Aorta (tissue), 5 donors: ENCODE measurements around the gene ZNF106. TPM values are rescaled to one million over a fixed set of nuclear protein-coding genes. Genes with fewer than 3 reads are reported as not detected.

ENCODE experiments used
- ATAC-seq: fragments of 200-7000 bp; cut with Tn5 transposase; one replicate; pipeline ENCODE4 v1.9.1; 2022; ENCODE audit warnings: moderate library complexity; ENCODE audit not compliant: low FRiP score
- DNase-seq, 2 donors: peaks; one replicate each; pipeline ENCODE4 v3.0.0-alpha.2; 2020
- H3K27ac ChIP-seq, 2 donors: one replicate each; pipeline ENCODE4 v1.5.1; 2013; ENCODE audit warnings: low read length in 2 of 2, mild to moderate bottlenecking in 2 of 2, moderate library complexity in 2 of 2, control low read depth in 1 of 2, inconsistent platforms in 1 of 2, low read depth in 1 of 2
- H3K27me3 ChIP-seq, 2 donors: one replicate each; pipeline ENCODE4 v1.6.1; 2013; ENCODE audit warnings: control low read depth in 1 of 2, low read length in 1 of 2, mild to moderate bottlenecking in 1 of 2, moderate library complexity in 1 of 2; ENCODE audit not compliant: insufficient read depth in 2 of 2, control insufficient read depth in 1 of 2
- H3K36me3 ChIP-seq, 2 donors: one replicate each; pipeline ENCODE4 v1.6.1; 2013; ENCODE audit warnings: control low read depth in 1 of 2, low read length in 1 of 2, mild to moderate bottlenecking in 1 of 2; ENCODE audit not compliant: insufficient read depth in 2 of 2, control insufficient read depth in 1 of 2
- H3K4me1 ChIP-seq, 2 donors: one replicate each; pipeline ENCODE4 v1.6.1; 2013; ENCODE audit warnings: low read length in 2 of 2, control low read depth in 1 of 2, mild to moderate bottlenecking in 1 of 2, moderate library complexity in 1 of 2; ENCODE audit not compliant: insufficient read depth in 2 of 2, control insufficient read depth in 1 of 2
- H3K4me3 ChIP-seq, 2 donors: one replicate each; pipeline ENCODE4 v1.5.1; 2013; ENCODE audit warnings: low read length in 2 of 2, control low read depth in 1 of 2, mild to moderate bottlenecking in 1 of 2
- H3K9me3 ChIP-seq: one replicate; pipeline ENCODE4 v1.6.1; 2013; ENCODE audit warnings: mild to moderate bottlenecking, low read length; ENCODE audit not compliant: control insufficient read depth
- WGBS, 2 donors: extraction: QIAGEN DNeasy Blood & Tissue Kit; methylation state at CpG; one replicate each; pipeline ENCODE4 v1.1.7; 2013; 5-methylcytosine and 5-hydroxymethylcytosine counted together
- intact Hi-C, 2 donors: fragments of 100-400 bp; cut with DNase I; formaldehyde crosslinking; loops; one replicate each; pipeline versions ENCODE4 v1.14.2 to v1.15.0; 2022
- long read RNA-seq, 2 donors: library from polyadenylated mRNA; unstranded; transcript quantifications; one replicate each; pipeline ENCODE4 v2.0.0, GENCODE V29; 2020 to 2021
- polyA plus RNA-seq, 2 donors: library from polyadenylated mRNA; stranded (reverse); fragments of 200-250 nt; gene quantifications; one replicate each; pipeline ENCODE4 v1.2.3, GENCODE V29; 2013
- total RNA-seq, 2 donors: library from RNA; stranded (reverse); fragmentation: NEBNext Ultra II Directional; extraction: Animal tissue kit (Norgen Biotek cat#: 25700); gene quantifications; one replicate each; pipeline ENCODE4 v1.2.1, GENCODE V29; 2021
- donor health status: healthy with polysubstance abuse.
- donor health status: Bipolar disorder and iron deficiency.
- donor health status: DM: no; HTN: no; CAD: no.
- donor health status: DM: no; HTN: no; CAD: no.
- donor health status: DM: yes; HTN: yes; CAD: no.

The ZNF106 gene
- total RNA-seq (10 to 100 TPM; 76.9 to 78.8 TPM), polyA plus RNA-seq (10 to 100 TPM; 11.9 to 30.4 TPM)
- long read RNA-seq, donor 1, partial matches to known transcripts, result 235 of 272 reads
- long read RNA-seq, donor 1, other reads (novel, unspliced or antisense), result 37 of 272 reads
- long read RNA-seq, donor 2, full-length matches to known transcripts, result 4 of 48 reads
- long read RNA-seq, donor 2, partial matches to known transcripts, result 27 of 48 reads
- long read RNA-seq, donor 2, other reads (novel, unspliced or antisense), result 17 of 48 reads

- no peaks in the 10 kb centered on the region for H3K9me3 ChIP-seq
- H3K4me1 ChIP-seq, result no peaks in the 10 kb centered on the region
- intact Hi-C loops, result loop anchor here in 1 of 2 donors (5.0 kb wide), 1 partner anchor 86 kb away; the partner anchor contains the start of gene STARD9
- peak within 1 kb of the TSS; percentile 81 to 88 for H3K4me3 ChIP-seq
- WGBS, 2 donors, result 0% methylated on average over 51 of the region's 51 CpGs
- no peaks in the 10 kb centered on the region for H3K27me3 ChIP-seq
- ATAC-seq (peak; percentile 91), DNase-seq (peak; percentile 91 to 95)
- no peaks in the 10 kb centered on the region for H3K36me3 ChIP-seq
- peak within 1 kb of the TSS; percentile 48 to 100 for H3K27ac ChIP-seq
Measured at GRCh38 chr15:42490671-42491538, at the start of gene ZNF106. ZNF106 (minus strand) TSS chr15:42491141; CDS start chr15:42472289, 18,852 bp downstream.

- Histone ChIP-seq H3K4me1 (no peaks in the 10 kb centered on the region), H3K27ac (no peak overlapping the region), H3K27me3 (no peaks in the 10 kb centered on the region), H3K36me3 (peaks cover 3 to 7% of the 10 kb centered on the region in 2 donors), H3K9me3 (no peaks in the 10 kb centered on the region), H3K4me3 (no peak overlapping the region)
- no peak for DNase-seq
- 89 to 94% methylated on average over 1 of the region's 1 CpG for WGBS, 2 donors
- intact Hi-C loops, result no loop called here
- ATAC-seq, result no peak
Measured at GRCh38 chr15:42533246-42533645, 42.3 kb upstream of the ZNF106 start.

GRCh38 chr15:42528970-42529369, 38.0 kb upstream of the ZNF106 start:
- no peaks in the 10 kb centered on the region for H3K27me3 ChIP-seq
- H3K4me1 ChIP-seq, result no peaks in the 10 kb centered on the region
- intact Hi-C loops, result no loop called here
- no peak overlapping the region for H3K27ac ChIP-seq
- H3K4me3 ChIP-seq, result no peak overlapping the region
- peaks cover 6 to 7% of the 10 kb centered on the region in 2 donors for H3K36me3 ChIP-seq
- WGBS, 2 donors, result 93 to 97% methylated on average over 3 of the region's 3 CpGs
- DNase-seq (no peak), ATAC-seq (no peak)
- no peaks in the 10 kb centered on the region for H3K9me3 ChIP-seq

- no peaks in the 10 kb centered on the region for H3K27me3 ChIP-seq
- no peak for DNase-seq
- WGBS, 2 donors, result 68 to 90% methylated on average over 2 of the region's 2 CpGs
- no peak for ATAC-seq
- intact Hi-C loops, result no loop called here
- H3K4me3 ChIP-seq, result no peak overlapping the region
- H3K36me3 ChIP-seq, result peaks cover 2 to 3% of the 10 kb centered on the region in 2 donors
- no peaks in the 10 kb centered on the region for H3K4me1 ChIP-seq
- H3K27ac ChIP-seq, result no peak overlapping the region
- H3K9me3 ChIP-seq, result no peaks in the 10 kb centered on the region
Measured at GRCh38 chr15:42523331-42523730, 32.4 kb upstream of the ZNF106 start.

- H3K9me3 ChIP-seq, result no peaks in the 10 kb centered on the region
- H3K27me3 ChIP-seq, result no peaks in the 10 kb centered on the region
- no peak overlapping the region for H3K4me3 ChIP-seq
- peaks cover 0 to 2% of the 10 kb centered on the region in 2 donors for H3K36me3 ChIP-seq
- H3K27ac ChIP-seq, result peak overlapping the region in 1 of 2 donors; percentile 49
- ATAC-seq (peak; percentile 61), DNase-seq (no peak)
- intact Hi-C loops, result no loop called here
- no peaks in the 10 kb centered on the region for H3K4me1 ChIP-seq
- 7% methylated on average over 4 of the region's 4 CpGs for WGBS, 2 donors
Measured at GRCh38 chr15:42511007-42511391, 20.1 kb upstream of the ZNF106 start.

- Histone ChIP-seq H3K36me3 (peaks cover 0 to 2% of the 10 kb centered on the region in 2 donors), H3K27me3 (no peaks in the 10 kb centered on the region), H3K9me3 (no peaks in the 10 kb centered on the region), H3K27ac (peak overlapping the region; percentile 28 to 49), H3K4me1 (no peaks in the 10 kb centered on the region), H3K4me3 (no peak overlapping the region)
- 65 to 66% methylated on average over 4 of the region's 4 CpGs for WGBS, 2 donors
- DNase-seq (no peak), ATAC-seq (no peak)
- intact Hi-C loops, result no loop called here
Measured at GRCh38 chr15:42510258-42511006, 19.5 kb upstream of the ZNF106 start.

GRCh38 chr15:42508263-42508690, 17.3 kb upstream of the ZNF106 start:
- H3K9me3 ChIP-seq, result no peaks in the 10 kb centered on the region
- H3K4me3 ChIP-seq, result no peak overlapping the region
- no peaks in the 10 kb centered on the region for H3K4me1 ChIP-seq
- WGBS, 2 donors, result 56 to 58% methylated on average over 9 of the region's 9 CpGs
- ATAC-seq (no peak), DNase-seq (no peak)
- H3K36me3 ChIP-seq, result no peaks in the 10 kb centered on the region
- intact Hi-C loops, result no loop called here
- no peak overlapping the region for H3K27ac ChIP-seq
- H3K27me3 ChIP-seq, result no peaks in the 10 kb centered on the region

- H3K4me3 ChIP-seq, result no peak overlapping the region
- ATAC-seq (no peak), DNase-seq (no peak)
- no peaks in the 10 kb centered on the region for H3K4me1 ChIP-seq
- intact Hi-C loops, result no loop called here
- no peak overlapping the region for H3K27ac ChIP-seq
- no peaks in the 10 kb centered on the region for H3K36me3 ChIP-seq
- WGBS, 2 donors, result 33 to 34% methylated on average over 4 of the region's 4 CpGs
- H3K9me3 ChIP-seq, result no peaks in the 10 kb centered on the region
- H3K27me3 ChIP-seq, result no peaks in the 10 kb centered on the region
Measured at GRCh38 chr15:42507514-42507913, 16.6 kb upstream of the ZNF106 start.
